H54 (cell line): ENCODE data around the gene RASSF8.
A peak's percentile ranks its signal among the peaks of the same experiment; 100 is the strongest.

Experiments used
- DNase-seq: peaks from one replicate; pipeline ENCODE4 v3.0.0; 2011; ENCODE audit warnings: low spot score, mixed read lengths; ENCODE audit not compliant: insufficient read length
- FAIRE-seq: peaks from 3 replicates; lab custom pipeline; 2011; peaks lifted over from hg19 to GRCh38; lab: Jason Lieb, UNC
- POLR2A ChIP-seq: IDR thresholded peaks from 2 replicates; pipeline ENCODE4 v1.6.1; 2011; ENCODE audit warnings: low read depth, mild to moderate bottlenecking, low read length

RASSF8 gene

DNA sequence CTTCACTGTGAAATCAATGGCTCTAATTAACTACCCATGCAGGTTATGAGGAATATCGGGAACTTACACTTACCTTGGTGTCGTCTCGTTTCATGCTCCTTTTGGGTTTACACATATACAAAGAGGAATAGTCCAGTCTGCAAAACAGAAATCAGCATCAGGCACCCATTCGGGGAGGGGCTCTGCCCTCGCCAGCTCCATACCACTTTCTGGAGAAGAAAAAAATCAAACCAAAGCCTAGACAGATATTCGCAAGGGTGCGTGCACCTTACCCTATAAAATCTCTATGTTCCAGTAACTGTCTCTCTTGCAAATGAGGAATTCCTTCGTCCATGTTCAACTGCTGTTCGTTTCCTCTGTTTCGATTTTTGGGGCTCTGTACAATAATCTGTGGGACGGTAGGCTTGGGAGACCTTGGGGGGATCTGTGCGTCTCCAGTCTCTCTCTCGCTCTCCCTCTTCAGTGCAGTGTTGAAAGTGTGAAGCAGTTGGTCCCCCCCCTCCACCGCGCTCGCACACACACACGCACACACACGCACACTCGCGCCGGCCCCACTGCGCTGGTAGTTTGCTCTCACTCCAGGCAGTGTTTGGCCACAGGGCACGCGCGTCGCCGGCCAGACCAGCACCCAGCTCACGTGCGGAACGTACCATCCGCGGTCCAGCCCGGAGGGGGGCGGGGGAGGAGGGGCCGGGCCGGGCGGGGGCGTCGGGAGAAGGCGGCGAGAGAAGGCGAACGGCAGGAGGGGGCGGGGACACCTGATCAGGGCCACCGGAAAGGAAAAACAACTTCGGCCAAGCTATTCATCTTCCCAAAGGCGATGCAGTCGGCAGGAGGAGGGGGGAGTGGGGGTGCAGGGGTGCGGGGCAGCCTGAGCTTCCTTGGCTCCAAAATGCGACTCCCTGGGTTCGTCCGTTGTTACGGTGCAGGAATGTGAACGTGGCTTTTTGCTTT, 166.2 kb downstream of the RASSF8 start, which contains the start of gene BHLHE41:
Gene BHLHE41, minus strand, starts transcription at position 592 of the 954 bp plus-strand sequence. Its CDS starts 258 bp downstream, at position 334.
- no peak for TF ChIP-seq POLR2A

DNA sequence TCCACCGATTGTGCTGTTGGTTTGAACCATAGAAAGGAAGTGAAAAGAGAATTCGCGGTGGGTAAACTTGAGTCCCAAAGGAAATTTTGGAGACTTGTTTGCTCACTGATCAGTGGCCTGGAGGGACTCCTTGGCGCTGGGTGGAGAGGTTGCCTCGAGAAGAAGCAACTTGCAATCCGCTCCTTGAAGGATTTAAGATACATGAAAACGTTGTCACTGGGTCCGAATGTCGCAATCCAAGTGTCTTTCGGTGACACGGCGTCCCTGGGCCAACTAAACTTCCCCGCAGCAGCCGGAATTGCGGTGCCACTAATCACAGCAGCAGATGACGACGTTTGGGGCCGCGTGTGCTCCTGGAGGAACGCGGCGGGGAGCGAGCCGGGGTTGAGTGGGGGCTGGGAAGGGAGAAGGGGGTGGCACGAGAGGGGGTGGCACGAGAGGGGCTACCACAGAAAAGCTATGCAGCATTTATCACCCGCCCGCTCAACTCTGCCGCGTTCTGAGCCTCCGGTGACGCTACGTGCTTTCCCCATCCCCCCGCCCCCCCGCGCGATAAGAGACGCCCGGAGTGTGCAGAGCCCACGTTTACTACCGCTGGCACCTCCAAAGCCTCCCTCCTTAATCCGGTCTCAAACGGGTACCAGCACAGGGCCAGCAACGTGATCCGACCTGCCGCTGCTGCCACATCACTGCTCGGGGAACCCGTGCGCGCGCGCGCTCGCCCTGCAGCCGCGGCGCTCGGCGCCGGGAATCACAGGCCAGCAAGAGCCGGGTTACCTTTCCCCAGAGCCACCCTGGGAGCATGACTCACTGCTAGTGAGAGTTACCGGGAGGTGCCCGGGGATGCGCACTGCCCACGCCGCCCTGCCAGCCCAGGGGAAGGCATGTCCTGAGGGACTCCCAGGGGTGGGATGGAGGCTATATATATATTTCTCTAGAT, 167.2 kb downstream of the RASSF8 start:
- peak; percentile 43; the same call in 1 of the 2 replicates for TF ChIP-seq POLR2A
- FAIRE-seq, result peak; percentile 27

More for the DNA sequence above, 166.2 kb downstream of the RASSF8 start, which contains the start of gene BHLHE41:
- DNase-seq (no peak), FAIRE-seq (no peak)

DNA sequence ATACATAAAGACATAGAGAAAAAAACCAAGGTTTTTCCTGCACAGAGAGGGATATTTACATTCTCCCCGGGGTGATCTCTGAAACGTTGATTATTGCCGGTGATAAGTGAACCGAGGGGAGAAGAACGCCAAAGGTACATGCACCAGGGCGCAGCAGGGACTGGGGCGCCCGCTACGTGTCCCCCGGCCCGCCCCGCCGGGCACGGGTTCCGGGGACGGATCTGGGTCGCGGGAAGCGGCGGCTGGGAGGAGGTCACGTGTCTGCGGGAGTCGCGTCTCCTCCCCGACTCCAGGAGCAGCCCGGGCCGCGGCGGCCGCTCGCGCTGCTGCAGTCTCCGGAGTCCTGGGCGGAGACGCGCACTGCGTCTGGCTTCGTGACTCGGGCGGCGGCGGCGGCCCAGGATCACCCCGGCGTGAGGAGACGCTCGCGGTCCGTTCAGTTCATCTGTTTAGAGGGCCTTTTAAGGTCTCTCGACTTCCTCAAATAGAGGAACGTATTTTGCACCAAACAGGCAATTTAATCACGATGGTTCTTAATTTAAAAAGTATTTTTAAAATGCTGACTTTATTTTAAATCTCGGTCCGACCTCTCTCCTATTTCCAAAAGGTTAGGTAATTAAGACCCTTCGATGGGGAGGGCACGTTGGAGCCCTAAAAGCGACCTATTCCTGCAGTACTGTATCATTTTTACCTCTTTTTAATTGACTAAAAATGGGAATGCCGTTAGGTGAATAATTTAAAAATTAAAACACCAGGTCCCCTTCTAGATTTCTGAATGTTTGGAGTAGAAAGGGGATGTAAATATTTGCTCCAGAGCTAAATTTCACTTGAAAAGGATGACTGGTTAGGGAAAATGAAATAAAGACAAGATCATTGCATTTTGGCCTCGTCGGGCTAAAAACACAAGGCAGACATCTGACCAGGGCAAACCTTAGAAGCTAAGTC, 168.1 kb downstream of the RASSF8 start:
- TF ChIP-seq POLR2A, result peak; percentile 25; the same call in 1 of the 2 replicates
- DNase-seq (peak; percentile 72), FAIRE-seq (no peak)

More for the DNA sequence above, 167.2 kb downstream of the RASSF8 start:
- peak; percentile 88 for DNase-seq

DNA sequence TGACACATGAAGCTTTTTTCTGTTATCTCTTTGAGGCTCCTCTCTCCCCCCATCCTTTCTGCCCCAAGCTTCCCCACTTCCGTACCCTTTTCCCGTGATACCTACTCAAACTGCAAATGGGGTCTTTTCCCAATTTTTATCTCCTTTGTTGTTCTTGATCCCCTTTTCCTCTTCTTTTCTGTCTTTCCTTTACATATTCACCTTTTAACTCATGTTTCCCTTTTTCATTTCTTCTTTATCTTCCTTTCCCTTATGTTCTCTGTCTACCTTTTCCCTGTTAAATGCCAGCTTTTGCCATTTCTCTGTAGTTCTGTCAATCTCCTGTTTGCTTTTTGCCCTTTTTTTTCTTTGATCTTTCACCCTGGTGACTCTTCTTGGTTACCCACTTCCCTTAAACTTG, 168.9 kb downstream of the RASSF8 start:
- TF ChIP-seq POLR2A, result no peak
- no peak for FAIRE-seq
- no peak for DNase-seq

DNA sequence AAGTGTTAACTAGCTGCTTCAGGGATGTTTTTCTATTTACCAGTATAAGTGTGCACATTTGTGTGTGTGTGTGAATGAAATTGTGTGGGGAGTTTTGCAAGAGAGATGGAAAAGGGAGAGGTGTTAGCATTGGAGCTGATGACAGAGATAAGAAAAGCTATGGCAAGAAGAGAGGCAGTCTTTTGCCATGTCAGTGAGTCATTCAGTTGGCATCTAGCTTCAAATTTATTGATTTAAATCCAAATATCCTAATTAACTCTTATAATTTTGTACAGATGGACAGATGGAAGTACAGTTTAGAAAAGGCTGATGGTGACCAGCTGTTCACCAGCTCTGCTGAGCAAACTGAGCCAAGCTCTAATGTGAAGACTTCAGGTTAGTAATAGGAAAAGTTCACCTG, 169.7 kb downstream of the RASSF8 start:
- TF ChIP-seq POLR2A, result no peak
- FAIRE-seq, result no peak
- no peak for DNase-seq
